HEK293 (cell line): ENCODE data around the gene FLACC1.

Experiments
- CTCF ChIP-seq: fragments of 450-650 bp; formaldehyde crosslinking; IDR thresholded peaks from 2 replicates; pipeline ENCODE4 v1.5.1; 2016; ENCODE audit warnings: missing biosample characterization, missing genetic modification characterization
- HIC1 ChIP-seq: fragments of 450-650 bp; formaldehyde crosslinking; IDR thresholded peaks from 2 replicates; pipeline ENCODE4 v1.5.1; 2016; ENCODE audit warnings: missing biosample characterization, missing genetic modification characterization
- KLF16 ChIP-seq: fragments of 450-650 bp; formaldehyde crosslinking; IDR thresholded peaks from 2 replicates; pipeline ENCODE4 v1.5.1; 2017; ENCODE audit warnings: missing biosample characterization, missing genetic modification characterization
- MEIS1 ChIP-seq: sonication (generic); formaldehyde crosslinking; IDR thresholded peaks from 2 replicates; pipeline ENCODE4 v1.8.1; 2022; ENCODE audit warnings: missing genetic modification reagents, mild to moderate bottlenecking, borderline replicate concordance
- PBX3 ChIP-seq: sonication (generic); formaldehyde crosslinking; IDR thresholded peaks from 2 replicates; pipeline ENCODE4 v1.8.1; 2022; ENCODE audit warnings: mild to moderate bottlenecking, moderate library complexity, missing genetic modification reagents
- SALL2 ChIP-seq: fragments of 450-650 bp; formaldehyde crosslinking; IDR thresholded peaks from 2 replicates; pipeline ENCODE4 v1.5.0; 2017; ENCODE audit warnings: missing biosample characterization, mild to moderate bottlenecking, missing genetic modification characterization, borderline replicate concordance
- YY1 ChIP-seq: fragments of 450-650 bp; formaldehyde crosslinking; IDR thresholded peaks from 2 replicates; pipeline ENCODE4 v1.5.1; 2018; ENCODE audit warnings: missing biosample characterization, missing genetic modification characterization
- ZFP3 ChIP-seq: fragments of 450-650 bp; formaldehyde crosslinking; IDR thresholded peaks from 2 replicates; pipeline ENCODE4 v1.5.1; 2016; ENCODE audit warnings: low read depth, missing biosample characterization, missing genetic modification characterization
- ZNF426 ChIP-seq: fragments of 450-650 bp; formaldehyde crosslinking; IDR thresholded peaks from 2 replicates; pipeline ENCODE4 v1.5.1; 2017; ENCODE audit warnings: missing biosample characterization, missing genetic modification characterization, mild to moderate bottlenecking, inconsistent platforms, moderate library complexity
- ZNF677 ChIP-seq: fragments of 450-650 bp; IDR thresholded peaks from 2 replicates; pipeline ENCODE4 v1.5.0; 2018; ENCODE audit warnings: missing biosample characterization, mild to moderate bottlenecking, missing genetic modification characterization, moderate library complexity
- ZNF704 ChIP-seq: fragments of 450-650 bp; formaldehyde crosslinking; IDR thresholded peaks from 2 replicates; pipeline ENCODE4 v1.5.1; 2016; ENCODE audit warnings: missing biosample characterization, missing genetic modification characterization
- TF ChIP-seq, protein P1 (sequence below): fragments of 450-650 bp; formaldehyde crosslinking; IDR thresholded peaks from 2 replicates; pipeline ENCODE4 v1.5.1; 2016; ENCODE audit warnings: missing biosample characterization, missing genetic modification characterization

DNA sequence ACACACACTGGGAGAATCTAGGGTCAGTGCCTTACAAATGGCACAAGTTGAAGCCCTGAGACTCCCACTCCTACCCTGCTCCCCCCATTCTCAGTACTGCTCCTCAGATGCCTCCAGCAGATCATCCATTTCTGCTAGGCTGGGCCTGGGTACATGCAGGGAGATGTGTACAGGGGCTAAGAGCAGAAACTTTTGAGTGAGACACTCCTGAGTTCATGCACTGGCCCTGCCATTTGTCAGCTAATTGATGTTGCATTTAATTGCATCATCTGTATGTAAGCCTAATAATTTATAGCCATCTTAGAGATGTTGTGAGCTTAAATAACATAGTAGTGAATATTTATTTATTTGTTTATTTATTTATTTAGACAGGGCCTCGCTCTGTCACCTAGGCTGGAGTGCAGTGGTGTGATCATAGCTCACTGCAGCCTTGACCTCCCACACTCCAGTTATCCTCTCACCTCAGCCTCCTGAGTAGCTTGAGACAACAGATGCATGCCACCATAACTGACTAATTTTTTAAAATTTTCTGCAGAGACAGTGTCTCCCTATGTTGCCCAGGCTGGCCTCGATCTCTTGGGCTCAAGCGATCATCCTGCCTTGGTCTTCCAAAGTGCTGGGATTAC, 101.6 kb downstream of the FLACC1 start:
- TF ChIP-seq SALL2 (tag by site-specific recombination) = no peak
- TF ChIP-seq CTCF (tag by site-specific recombination) = no peak
- TF ChIP-seq ZNF704 (tag by site-specific recombination) = no peak
- no peak for TF ChIP-seq KLF16
- TF ChIP-seq YY1 = no peak
- TF ChIP-seq, protein P1, sequence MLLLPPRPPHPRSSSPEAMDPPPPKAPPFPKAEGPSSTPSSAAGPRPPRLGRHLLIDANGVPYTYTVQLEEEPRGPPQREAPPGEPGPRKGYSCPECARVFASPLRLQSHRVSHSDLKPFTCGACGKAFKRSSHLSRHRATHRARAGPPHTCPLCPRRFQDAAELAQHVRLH (tag by site-specific recombination) = no peak
- TF ChIP-seq HIC1 (tag by site-specific recombination) = no peak
- TF ChIP-seq MEIS1 (CRISPR knock-in tag) = no peak
- no peak for TF ChIP-seq ZFP3 (tag by site-specific recombination)
- TF ChIP-seq PBX3 = no peak
- no peak for TF ChIP-seq ZNF677
- no peak for TF ChIP-seq ZNF426 (tag by site-specific recombination)
